ENCODE measurements around the gene TRIM63.

TRIM63 gene

GRCh38 chr1:26079960-26080814 lies 12.8 kb upstream of the TRIM63 start:
- no peak for DNase-seq (ENCODE audit: low spot score)
- CTCF ChIA-PET = interaction anchor here (0.5 to 1.0 kb wide), 3 partner anchors 22 to 876 kb away, joined by 3 to 6 read pairs (median 3); no protein-coding TSS in a partner anchor
- POLR2A ChIA-PET (ENCODE audit: low non-redundant PET) = no interaction called here
- no peak overlapping the region for H3K27ac ChIP-seq
- TF ChIP-seq CTCF (conservative IDR thresholded peaks at IDR 0.05; ENCODE audit: low read depth) = no peak

DNA sequence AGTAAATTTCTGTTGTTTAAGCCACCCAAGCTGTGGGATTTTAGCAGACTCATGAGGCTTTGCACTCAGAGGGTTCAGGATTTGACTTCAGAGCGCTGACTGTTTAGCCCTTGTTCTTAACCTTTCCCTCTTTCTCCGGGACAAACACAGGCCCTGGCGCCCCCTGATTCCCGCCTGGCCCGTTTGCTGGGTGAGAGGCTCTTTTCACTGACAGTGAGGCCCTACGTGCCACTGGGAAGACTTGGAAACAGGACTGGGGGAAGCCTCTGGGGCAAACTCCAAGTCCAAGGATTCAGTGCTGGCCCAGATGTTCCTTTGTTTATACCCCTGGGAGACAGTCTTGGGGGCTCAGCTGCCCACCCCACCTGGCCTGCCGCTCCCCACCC lies 11.7 kb upstream of the TRIM63 start:
- H3K27ac ChIP-seq = no peak overlapping the region
- TF ChIP-seq CTCF (conservative IDR thresholded peaks at IDR 0.05; ENCODE audit: low read depth) = no peak
- CTCF ChIA-PET = interaction anchor here (0.5 to 0.7 kb wide), 3 partner anchors 23 to 1727 kb away, joined by 3 read pairs; no protein-coding TSS in a partner anchor
- no peak for DNase-seq (ENCODE audit: low spot score)
- POLR2A ChIA-PET (ENCODE audit: low non-redundant PET) = no interaction called here

GRCh38 chr1:26078286-26079177 lies 11.1 kb upstream of the TRIM63 start:
- no peak for TF ChIP-seq CTCF (conservative IDR thresholded peaks at IDR 0.05; ENCODE audit: low read depth)
- ChIA-PET POLR2A (ENCODE audit: low non-redundant PET) (no interaction called here), CTCF (interaction anchor here (0.6 to 0.7 kb wide), 2 partner anchors 31 to 1728 kb away, joined by 3 to 4 read pairs; no protein-coding TSS in a partner anchor)
- no peak overlapping the region for H3K27ac ChIP-seq
- no peak for DNase-seq (ENCODE audit: low spot score)

DNA sequence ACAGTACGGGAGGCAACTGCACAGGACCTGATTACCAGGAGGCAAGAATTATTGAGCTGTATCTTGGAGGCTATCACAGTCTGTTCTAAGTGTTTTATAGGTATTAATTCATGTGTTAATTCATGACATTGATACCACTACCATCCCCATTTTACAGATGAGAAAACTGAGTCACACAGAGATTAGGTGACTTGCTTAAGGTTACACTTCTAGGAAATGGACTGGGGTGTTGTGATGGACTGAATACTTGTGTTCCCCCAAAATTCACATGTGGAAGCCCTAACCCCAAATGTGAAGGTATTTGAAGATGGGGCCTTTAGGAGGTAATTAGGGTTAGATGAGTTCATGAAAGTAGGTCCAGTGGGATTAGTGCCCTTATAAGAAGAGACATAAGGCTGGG lies 10.1 kb upstream of the TRIM63 start:
- ChIA-PET CTCF (no interaction called here), POLR2A (ENCODE audit: low non-redundant PET) (no interaction called here)
- no peak overlapping the region for H3K27ac ChIP-seq
- TF ChIP-seq CTCF (conservative IDR thresholded peaks at IDR 0.05; ENCODE audit: low read depth) = no peak
- no peak for DNase-seq (ENCODE audit: low spot score)

DNA sequence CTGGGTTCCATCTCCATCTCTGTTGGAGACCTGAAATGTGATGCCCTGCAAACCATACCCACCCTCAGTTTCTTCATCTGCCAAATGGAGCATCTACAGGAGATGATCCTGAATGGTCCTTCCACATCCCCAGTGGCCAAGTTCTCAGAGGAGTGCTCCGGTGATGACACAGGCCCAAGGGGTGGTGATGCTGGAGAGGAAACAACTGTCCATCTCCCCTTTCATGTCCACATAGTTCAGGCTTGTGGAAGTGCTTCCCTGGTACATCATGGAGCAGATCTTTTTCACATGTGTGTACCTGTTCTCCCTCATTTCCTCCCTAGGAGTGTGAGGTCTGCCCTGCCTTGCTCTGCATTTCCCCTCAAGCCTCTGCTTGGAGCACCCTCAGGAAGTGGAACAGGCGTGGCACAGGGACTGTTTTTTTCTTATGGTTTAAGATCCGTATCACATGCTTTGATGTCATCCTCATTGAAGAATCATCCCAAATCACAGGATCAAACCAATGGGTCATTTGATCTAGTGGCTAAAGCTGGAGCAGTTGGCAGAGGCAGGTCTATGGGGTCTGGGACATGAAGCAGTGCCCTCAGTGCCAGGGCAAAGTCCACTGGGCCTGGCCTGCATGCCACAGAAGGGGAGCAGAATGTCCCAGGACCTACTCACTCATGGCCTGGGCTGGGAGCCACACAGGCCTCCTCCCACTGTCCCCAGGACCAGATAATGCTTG lies 8.2 kb upstream of the TRIM63 start:
- TF ChIP-seq CTCF (conservative IDR thresholded peaks at IDR 0.05; ENCODE audit: low read depth) = no peak
- DNase-seq (ENCODE audit: low spot score) = no peak
- H3K27ac ChIP-seq = no peak overlapping the region
- ChIA-PET POLR2A (ENCODE audit: low non-redundant PET) (no interaction called here), CTCF (no interaction called here)

GRCh38 chr1:26072305-26072704 lies 4.9 kb upstream of the TRIM63 start:
- no peak for TF ChIP-seq CTCF (conservative IDR thresholded peaks at IDR 0.05; ENCODE audit: low read depth)
- no peak for DNase-seq (ENCODE audit: low spot score)
- POLR2A ChIA-PET (ENCODE audit: low non-redundant PET) = no interaction called here
- CTCF ChIA-PET = no interaction called here
- no peak overlapping the region for H3K27ac ChIP-seq
